Fibroblast of skin of right biceps (primary cell): ENCODE results near the gene LKAAEAR1.
"Not testable (repeated sequence)": the region's sequence is repeated elsewhere in the genome, so short reads cannot be mapped to it uniquely, and the experiment has no call there.

Experiments used
- DNase-seq: peaks from one replicate; pipeline ENCODE4 v3.0.0-alpha.2; 2013

The LKAAEAR1 gene

DNA sequence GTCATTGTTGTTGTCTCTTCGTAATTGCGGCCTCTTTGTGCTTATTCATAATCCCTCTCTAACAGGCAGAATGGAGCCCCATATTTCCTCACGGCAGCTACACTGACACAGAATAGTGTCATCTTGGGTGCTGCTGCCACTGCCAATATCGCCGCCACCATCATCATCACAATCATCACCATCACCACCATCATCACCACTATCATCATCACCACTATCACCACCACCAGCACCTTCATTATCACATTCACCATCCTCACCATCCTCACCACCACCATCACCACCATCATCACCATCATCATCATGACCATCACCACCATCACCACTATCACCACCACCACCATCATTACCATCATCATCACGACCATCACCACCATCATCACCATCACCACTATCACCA is 12.3 kb upstream of the LKAAEAR1 start:
- DNase-seq = no peak

DNA sequence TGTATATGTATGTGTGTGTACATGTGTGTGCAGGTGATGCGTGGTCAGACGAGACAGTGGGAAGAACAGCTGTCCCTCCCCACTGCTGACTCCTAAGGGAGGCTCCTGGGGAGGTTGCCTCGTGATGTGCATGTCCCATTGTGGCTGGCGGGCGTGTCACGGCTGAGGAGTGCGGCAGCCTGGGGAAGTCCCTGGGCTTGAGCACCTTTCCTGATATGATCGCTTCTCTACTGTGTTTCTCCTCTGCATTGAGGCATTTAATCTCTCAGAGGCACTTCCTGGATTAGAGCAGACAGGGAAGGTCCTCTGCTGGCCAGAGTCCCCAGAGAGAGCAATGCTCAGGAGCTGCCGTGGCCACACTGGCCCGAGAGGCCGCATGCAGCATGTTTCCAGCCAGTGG is 11.7 kb upstream of the LKAAEAR1 start:
- no peak for DNase-seq

DNA sequence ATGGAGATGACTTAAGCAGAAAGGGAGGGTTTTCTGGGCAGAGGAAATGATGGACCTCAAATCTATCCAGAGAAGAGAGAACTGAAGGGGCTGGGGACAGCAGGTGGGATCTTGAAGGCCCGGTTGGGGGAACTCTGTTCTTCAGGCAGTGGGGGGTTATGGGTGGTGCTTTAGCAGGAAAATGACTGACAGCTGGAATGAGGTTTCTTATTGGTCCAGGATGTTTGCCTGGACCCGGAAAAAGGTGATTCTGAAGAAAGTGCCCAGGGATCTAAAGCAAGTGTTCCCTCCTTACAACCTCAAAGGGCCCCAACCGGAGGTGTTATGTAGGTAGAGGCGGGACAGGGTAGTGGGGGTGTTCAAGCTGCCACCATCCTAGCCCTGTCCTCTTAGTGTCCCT is 11.3 kb upstream of the LKAAEAR1 start:
- DNase-seq = no peak

DNA sequence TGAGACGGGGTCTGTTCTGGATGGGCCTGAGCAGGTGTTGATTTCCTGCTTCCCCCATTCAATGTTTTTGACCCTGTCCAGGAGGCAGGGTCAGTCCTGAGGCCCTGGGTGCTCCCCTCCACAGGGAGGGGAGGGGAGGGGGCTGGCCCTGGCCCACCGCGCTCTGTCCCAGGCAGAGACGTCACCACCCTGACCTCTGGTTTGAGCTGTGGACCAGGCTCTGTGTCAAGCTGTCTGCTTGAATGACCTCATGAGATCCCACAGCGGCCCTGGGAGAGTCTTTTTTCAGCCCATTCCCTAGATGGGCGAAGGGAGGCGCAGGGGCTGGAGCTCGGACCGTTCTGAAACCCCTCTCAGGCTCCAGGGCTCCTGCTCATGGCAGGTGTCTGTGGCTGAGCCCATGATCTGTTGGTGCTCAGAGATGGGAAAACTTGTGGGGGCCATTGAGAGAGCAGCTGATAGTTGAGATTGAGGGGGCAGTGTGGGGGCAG is 8.9 kb upstream of the LKAAEAR1 start:
- no peak for DNase-seq

DNA sequence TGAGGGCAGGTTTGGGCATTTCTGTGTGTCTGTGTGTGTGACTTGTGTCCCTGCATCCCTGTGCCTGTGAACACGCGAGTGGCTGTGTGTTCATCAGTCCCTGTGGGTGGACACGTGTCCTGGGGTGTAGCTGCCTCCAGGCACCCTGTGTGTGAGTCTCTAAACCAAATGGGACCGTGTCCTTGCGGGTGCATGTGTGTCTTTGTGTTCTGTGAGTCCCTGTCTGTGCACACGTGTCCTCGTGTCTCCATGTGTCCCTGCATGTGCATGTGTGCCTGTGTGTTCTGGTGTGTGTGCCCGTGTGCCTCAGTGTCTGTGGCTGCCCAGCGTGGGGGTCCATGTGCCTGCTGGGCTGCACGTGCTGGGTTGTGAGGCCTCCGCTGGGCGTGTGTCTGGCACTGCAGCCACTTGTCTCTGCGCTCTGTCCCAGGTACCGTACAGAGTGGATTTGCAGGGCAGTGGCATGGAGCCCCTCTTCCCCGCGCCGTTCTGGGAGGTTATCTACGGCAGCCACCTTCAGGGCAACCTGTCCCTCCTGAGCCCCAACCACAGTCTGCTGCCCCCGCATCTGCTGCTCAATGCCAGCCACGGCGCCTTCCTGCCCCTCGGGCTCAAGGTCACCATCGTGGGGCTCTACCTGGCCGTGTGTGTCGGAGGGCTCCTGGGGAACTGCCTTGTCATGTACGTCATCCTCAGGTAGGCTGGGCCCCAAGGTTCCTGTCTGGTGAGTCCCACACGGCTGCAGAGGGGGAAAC is 8.2 kb upstream of the LKAAEAR1 start:
- no peak for DNase-seq

DNA sequence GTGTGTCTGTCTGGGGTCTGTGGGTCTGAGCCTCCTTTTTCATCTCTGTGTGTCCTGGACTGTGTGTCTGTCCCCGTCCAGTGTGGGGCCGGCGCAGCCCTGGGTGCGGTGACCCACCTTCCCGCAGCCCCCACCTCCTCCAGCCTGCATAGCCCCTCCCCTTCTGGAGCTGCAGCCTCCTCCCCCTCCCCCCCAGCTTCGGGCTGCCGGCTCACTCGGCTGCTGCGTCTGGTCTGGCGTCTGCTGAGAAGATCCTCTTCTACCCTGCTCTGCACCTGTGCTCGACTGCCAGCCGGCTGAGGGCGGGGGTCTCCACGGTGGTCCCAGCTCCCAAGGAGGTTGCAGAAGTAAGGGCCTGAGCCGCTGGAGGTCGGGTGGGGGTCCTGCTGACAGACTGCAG is 7.6 kb upstream of the LKAAEAR1 start:
- DNase-seq = no peak

DNA sequence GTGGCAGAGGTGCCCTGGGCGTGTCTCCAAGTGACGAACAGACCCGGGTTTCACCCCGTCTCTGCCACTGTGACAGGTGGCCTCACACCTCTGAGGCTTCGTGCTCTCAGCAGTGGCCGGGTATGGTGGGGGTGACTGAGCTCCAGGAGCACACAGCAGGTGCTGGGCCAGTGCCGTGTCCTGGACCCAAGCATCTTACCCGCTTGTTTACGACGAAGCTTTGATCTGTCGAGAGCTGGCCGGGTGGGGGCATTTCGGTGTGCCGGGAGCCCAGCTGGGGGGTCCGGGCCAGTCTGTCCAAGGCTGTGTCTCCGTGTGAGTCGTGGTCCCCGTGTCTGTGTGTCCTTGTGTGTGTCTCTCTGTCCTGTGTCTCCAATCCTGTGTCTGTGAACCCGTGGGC is 7.1 kb upstream of the LKAAEAR1 start:
- no peak for DNase-seq

DNA sequence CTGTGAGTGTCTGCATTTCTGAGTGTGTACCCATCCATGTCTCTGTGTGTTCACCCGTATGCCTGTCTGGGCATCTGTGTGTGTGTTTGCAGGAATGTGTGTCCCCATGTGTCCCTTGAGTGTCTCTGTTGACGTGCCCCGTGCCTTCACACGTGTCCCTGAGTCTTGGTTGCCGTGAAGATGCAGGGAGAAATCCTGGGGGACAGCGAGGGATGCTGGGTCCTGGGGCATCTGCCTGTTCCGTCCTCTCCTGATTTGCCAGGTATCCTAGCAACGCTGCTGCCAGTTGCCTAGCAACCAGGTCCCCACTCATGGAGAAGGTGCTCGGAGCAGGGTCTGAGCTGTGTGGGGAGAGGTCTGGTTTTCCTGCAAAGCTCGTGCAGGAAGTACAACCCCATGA is 6.0 kb upstream of the LKAAEAR1 start:
- no peak for DNase-seq

DNA sequence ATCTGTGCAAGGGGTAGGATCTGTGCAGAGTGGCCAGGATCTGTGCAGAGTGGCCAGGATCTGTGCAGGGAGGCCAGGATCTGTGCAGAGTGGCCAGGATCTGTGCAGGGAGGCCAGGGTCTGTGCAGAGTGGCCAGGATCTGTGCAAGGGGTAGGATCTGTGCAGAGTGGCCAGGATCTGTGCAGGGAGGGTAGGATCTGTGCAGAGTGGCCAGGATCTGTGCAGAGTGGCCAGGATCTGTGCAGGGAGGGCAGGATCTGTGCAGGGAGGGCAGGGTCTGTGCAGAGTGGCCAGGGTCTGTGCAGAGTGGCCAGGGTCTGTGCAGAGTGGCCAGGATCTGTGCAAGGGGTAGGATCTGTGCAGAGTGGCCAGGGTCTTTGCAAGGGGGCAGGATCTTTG is 4.4 kb upstream of the LKAAEAR1 start:
- DNase-seq = not testable (repeated sequence)

DNA sequence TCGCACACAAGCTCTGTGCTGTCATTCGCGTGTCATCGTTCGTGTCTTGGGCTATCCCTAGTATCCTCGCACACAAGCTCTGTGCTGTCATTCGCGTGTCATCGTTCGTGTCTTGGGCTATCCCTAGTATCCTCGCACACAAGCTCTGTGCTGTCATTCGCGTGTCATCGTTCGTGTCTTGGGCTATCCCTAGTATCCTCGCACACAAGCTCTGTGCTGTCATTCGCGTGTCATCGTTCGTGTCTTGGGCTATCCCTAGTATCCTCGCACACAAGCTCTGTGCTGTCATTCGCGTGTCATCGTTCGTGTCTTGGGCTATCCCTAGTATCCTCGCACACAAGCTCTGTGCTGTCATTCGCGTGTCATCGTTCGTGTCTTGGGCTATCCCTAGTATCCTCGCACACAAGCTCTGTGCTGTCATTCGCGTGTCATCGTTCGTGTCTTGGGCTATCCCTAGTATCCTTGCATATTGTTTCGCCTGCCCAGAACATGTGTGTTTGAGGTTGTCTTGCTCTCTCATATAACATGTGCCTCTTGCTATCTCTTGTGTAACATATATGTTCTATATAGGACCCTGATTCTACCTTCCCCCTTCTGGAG is 3.1 kb upstream of the LKAAEAR1 start:
- DNase-seq = not testable (repeated sequence)

DNA sequence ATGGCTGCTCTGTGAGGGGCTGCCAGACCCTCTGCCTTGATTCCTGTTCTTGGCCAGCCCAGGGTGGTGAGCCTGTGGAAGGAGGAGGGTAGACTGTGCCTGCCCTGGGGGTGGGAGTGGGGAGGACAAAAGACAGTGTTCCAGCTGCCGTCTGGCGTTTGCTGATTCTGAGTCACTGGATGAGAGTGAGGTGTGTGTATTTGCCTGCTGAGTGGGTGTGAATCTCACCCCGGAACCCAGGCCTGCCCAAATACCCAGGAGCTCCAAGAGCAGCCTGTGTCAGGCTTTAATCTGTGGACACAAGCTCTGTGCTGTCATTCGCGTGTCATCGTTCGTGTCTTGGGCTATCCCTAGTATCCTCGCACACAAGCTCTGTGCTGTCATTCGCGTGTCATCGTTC is 2.6 kb upstream of the LKAAEAR1 start:
- no peak for DNase-seq

DNA sequence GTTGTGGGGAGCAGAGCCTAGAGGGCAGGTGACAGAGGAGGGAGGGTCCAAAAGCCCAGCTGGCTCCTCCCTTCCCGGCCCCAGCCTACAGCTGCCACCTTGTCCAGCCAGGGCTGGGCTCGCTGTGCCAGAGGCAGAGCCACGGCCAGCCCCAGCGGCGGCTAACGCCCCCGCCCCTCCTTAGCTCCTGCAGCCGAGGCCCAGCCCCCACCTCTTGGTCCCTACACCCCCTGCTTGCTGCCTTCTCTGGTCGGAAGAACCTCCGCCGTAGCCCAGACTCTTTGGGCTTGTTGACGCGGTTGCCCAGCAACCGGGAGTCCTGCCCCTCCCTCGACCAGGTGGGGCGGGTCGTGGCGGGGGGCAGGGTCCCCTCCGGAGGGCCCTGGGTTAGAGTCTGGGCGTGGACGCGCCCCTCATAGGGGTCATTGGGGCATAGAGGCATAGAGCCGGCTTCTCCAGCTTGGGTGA is 521 bp upstream of the LKAAEAR1 start:
- DNase-seq = no peak

DNA sequence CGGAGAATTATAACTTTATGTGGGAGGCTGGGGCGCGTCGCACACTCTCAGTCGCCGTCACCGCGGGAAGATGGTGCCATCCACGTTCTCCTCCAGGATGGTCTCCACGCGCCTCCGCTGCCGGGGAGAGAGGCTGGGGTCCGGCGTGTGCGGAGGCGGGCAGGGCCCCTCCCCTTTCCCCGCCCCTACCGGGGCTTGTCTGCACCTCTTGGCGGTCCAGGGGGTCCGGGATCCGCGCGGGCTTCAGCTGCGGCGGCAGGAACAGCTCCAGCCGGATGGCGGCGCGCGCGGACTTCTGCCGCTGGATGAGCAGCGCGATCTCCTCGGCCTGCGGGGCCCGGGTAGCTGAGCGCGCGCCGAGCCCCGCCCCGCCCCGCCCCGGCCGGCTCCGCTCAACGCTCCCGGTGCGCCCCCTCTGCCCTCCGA is 807 bp downstream of the LKAAEAR1 start:
- peak; percentile 74 for DNase-seq

DNA sequence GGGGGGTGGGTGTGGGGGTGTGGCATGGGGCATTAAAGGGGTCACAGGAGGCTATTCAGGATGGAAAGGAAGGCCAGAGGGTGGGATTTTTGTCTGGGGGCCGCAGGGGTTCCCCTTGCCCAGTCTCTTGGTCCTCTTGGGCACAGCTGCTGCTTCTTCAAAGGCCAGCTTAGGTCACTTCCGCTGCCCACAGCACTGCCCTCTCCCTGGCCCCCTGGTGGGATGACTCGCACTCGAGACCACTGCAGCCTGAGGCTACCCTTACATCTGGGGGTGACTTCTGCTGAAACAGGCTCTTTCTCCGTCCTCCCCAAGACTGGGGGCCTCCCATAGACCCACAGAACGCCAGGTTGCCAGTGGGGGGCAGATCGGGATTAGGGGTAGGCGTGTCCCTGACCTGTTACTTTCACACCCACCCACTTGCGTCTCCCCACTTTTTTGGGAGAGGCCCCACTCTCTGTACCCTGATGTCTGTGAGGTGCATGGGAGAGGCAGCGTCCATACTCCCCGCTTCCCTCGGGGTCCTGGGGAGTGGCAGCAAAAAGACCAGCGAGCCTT is 1.3 kb downstream of the LKAAEAR1 start:
- no peak for DNase-seq

DNA sequence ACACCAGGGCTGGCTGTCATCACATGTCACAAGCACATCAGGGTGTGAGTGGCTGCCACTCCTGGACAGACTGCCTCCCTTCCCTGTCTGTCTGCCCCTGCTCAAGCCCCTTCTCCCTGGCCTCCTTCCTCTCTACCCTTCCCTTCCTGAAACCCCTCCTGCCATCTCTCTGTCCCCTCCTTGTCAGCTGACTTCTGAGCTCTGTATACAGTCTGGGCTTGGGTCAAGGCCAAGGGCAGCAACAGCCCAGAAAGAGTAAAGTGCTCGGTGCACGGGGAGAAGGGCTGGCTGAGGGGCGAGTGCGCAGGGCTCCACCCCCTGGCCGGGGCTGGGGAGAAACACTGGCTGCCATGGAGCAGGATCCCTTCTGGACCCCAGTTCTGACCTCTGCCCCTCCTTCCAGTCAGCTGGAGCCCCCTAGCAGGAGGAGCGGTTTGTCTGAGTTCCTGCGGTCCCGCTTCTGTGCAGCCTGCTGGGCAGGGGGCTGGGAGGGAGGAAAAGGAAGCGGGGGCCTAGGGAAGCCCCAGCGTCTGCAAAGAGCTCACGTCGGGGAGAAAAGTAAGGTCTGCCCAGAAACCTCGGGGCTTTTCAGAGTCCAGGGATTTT is 2.0 kb downstream of the LKAAEAR1 start:
- no peak for DNase-seq

DNA sequence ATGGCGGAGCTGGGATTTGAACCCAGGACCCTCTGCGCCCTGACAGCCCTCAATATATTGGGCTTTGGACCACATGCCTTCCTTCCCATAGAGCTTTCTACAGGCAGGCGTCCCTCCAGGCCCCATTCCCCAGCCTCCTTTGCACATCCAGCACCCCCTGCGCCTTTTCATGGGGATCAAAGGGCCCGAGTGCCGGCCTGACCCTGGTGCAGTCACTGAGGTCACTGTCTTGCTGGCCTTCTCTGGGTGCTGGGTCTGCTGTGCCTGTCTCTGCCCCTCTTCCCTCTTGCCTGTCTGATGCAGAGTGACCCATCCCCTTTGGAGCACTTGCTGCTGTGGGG is 2.6 kb downstream of the LKAAEAR1 start:
- no peak for DNase-seq

DNA sequence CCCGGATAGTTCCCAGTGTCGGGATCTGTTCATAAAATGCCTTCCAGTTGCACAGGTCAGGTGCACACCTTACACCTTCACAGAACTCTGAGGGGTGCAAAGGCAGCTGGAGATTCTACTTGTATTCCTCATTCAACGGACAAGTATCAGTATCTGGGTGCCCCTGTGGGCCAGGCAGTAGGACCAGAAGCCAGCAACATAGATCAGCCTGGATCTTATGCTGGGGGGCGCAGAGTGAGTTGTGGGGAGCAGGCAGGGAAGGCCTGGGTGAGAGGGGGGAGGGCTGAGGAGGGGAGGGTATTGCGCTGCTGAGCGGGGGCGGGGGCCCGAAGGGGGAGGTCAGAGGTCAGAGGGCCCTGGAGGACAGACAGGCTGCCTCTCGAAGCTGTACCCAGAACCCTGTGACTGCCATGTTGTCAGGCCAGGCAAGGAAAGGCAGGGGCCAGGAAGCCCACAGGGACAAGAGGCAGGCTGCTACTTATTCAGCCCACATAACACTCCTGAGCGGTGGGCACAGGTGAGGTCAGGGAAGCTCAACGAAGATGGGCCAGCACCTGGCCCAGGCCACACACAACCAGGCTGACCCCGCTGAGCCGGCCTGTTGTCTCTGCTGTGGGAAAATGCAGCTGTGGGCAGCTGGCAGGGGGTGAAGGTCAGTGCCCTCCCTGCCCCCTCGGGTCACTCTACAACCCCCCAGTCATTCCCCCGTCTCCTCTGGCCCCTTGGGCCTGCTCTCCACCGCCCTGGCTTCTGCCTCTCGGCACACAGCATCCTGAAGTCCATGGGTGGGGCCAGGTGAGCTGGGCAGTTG is 3.2 kb downstream of the LKAAEAR1 start:
- no peak for DNase-seq

DNA sequence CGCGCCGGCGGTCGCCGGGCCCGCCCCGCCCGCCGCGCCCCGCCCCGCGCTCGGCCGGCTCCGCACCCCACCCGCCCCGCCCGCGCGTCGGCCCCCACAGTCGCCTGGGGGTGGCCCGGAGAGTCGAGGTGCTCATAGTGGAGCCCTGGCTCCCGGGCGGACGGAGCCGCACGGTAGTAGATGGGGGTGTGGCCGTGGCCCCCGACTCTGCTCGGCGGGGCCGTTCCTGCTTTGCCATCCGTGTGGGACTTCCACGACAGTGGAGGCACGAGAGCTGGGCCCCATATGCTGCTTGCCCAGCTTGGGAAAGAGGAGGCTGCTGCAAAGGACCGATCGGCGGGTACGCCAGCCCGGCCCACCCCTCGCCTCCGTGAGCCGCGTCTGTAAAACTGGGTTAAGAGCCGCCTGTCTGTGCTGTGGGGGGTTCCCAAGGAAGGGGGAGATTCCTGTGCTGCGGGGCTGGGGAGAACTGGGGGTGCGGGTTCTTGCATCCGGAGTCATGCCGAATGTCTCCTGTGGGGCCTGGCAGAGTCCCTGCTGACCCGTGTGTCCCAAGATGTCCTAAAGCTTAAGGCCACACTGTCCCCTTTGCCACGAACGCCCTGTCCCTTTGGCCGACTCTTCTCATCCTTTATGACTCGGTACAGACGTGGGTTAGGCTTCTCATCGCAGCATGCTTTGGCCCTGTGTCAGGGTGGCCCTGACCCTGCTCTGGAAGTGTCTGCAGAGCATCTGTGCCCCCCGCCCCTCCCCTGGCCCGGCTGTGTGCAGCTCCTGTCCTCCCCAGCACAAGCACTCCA is 4.0 kb downstream of the LKAAEAR1 start, which contains the start of gene OPRL1:
Gene OPRL1, plus strand, starts transcription at position 70 of the 800 bp plus-strand sequence. CDS start 12,639 bp downstream, outside the sequence.
- DNase-seq = no peak

DNA sequence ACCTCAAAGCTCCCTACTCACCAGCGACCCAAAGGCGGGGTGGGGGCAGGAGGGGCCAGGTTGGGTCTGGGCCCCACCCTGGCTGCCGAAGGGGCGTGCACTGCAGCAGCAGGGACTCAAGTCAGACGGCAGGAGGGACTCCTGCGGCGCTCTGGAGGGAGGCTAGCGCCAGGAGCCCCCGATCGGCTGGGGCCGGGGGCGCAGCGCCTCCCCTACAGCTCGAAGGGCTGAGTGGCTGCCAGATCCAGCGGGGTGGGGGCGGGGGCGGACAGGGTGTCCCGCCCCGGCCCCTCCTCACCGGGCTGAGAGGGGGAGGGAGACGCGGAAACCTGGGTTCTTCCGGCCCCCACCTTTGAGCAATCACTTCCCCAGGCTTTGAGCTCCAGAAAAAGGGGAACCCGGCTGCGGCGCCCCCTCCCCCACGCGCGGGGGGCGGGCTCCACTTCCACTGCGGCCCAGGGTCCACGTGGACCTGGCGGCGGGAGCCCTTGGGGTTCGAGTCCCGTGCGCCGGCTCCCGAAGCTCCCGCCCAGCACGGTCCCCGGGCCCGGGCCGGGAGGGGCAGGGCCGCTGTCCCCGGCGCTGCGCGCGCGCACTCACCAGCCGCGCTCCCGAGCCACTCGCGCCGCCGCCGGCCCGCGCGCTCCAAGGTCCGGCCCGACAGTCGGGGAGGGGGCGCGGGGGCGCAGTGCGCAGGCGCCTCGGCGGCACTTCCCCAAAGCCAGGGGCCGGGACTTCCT is 4.8 kb downstream of the LKAAEAR1 start, which contains the start of gene RGS19:
Gene RGS19, minus strand, starts transcription at position 246 of the 740 bp plus-strand sequence. CDS start 2,632 bp downstream, outside the sequence.
- DNase-seq = peak; percentile 72

DNA sequence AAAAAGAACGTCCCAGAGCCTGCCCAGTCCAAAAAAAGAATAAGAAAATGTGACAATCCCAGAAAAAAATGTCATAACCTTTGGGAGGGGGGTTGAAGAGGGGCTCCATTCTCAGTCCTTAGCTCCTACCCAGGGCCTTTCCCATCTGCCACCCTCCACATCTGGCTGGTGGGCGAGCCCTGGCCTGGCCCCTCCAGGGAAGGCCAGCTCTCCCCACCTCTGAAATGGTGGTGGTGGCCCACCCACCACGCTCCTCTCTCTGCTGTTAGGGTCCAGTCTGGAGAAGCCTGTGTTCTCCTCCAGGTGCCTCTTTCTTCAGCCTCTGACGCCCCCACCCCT is 5.3 kb downstream of the LKAAEAR1 start:
- DNase-seq = no peak

DNA sequence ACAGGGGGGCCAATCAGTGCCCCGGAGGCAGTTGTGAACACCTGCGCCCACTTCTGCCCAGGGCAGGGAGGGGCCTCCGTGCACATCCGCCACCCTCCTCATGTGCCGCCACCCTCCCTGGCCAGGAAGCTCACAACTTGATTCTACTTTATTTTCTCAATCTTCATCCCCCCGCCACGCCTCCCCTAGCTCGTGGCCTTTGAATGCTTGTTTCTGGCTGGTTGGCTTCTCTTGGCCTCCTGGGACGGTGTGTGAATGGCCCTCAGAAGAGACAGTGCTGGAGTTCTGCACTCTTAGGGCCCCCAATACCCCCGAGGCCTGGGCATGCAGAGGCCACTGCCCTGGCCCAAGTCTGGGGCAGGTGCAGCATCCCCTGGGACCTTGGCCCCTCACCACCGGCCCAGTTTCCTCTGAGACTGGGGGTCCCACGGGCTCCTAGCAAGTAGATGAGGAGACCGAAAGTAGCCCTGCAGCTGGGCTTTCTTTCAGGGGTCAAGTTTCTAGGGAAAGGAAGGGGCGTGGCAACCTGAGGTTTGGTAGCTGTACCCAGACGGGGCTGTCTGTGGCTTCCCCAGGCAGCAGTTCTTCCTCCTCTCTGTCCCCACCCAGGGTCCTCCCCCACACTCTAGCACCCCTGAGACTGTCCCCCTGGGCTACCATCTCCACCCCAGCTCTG is 6.2 kb downstream of the LKAAEAR1 start:
- no peak for DNase-seq
